Activated T-cell treated with anti-CD3 and anti-CD28 coated beads, Interleukin-2, amount 50 U/mL, for 4 hours (primary cell): ENCODE measurements around the gene PTPRA. TPM values are rescaled to one million over a fixed set of nuclear protein-coding genes. Genes with fewer than 3 reads are reported as not detected.
"Not testable (repeated sequence)": the region's sequence is repeated elsewhere in the genome, so short reads cannot be mapped to it uniquely, and the experiment has no call there.

Experiments
- ATAC-seq, 2 donors: fragments of 200-7000 bp; cut with Tn5 transposase; one replicate each; pipeline ENCODE4 v1.10.0; 2021
- DNase-seq: peaks from one replicate; pipeline ENCODE4 v3.0.0-alpha.2; 2020
- H3K27me3 Mint-ChIP-seq: one replicate; pipeline ENCODE4 v1.8.0; 2021; ENCODE audit warnings: low read depth, mixed read lengths
- H3K36me3 Mint-ChIP-seq: one replicate; pipeline ENCODE4 v1.8.0; 2022; ENCODE audit warnings: mixed read lengths; ENCODE audit not compliant: insufficient read depth
- H3K4me1 Mint-ChIP-seq: one replicate; pipeline ENCODE4 v1.8.0; 2021; ENCODE audit warnings: low read depth, mixed read lengths
- H3K4me3 Mint-ChIP-seq: one replicate; pipeline ENCODE4 v1.8.0; 2021; ENCODE audit warnings: mild to moderate bottlenecking, moderate library complexity, mixed read lengths
- H3K9me3 Mint-ChIP-seq: one replicate; pipeline ENCODE4 v1.8.0; 2021; ENCODE audit warnings: mixed read lengths
- total RNA-seq, 3 donors: library from RNA; stranded (reverse); gene quantifications; one replicate each; pipeline ENCODE4 v1.2.1, GENCODE V29; 2021

PTPRA gene
- total RNA-seq, 3 donors from 2014 or later = 28.2 to 34.5 (median 32.3) TPM

- peaks cover 3% of the 10 kb centered on the region for H3K27me3 Mint-ChIP-seq
- no peak overlapping the region for H3K4me3 Mint-ChIP-seq
- no peaks in the 10 kb centered on the region for H3K36me3 Mint-ChIP-seq
- ATAC-seq = no peak
- peaks cover 27% of the 10 kb centered on the region for H3K4me1 Mint-ChIP-seq
- no peaks in the 10 kb centered on the region for H3K9me3 Mint-ChIP-seq
- DNase-seq = no peak
Observed at GRCh38 chr20:3074812-3075211, 201.5 kb downstream of the PTPRA start.

GRCh38 chr20:3075315-3075714 is 202.0 kb downstream of the PTPRA start:
- H3K4me3 Mint-ChIP-seq, ATAC-seq: not testable (repeated sequence)

GRCh38 chr20:3077618-3078134 is 204.4 kb downstream of the PTPRA start:
- DNase-seq (no peak), ATAC-seq (peak; percentile 25 to 31)
- Mint-ChIP-seq H3K4me1 (peaks cover 17% of the 10 kb centered on the region), H3K27me3 (peaks cover 25% of the 10 kb centered on the region), H3K4me3 (peak overlapping the region; percentile 19), H3K36me3 (no peaks in the 10 kb centered on the region), H3K9me3 (no peaks in the 10 kb centered on the region)

More at GRCh38 chr20:3075315-3075714, 202.0 kb downstream of the PTPRA start:
- not testable (repeated sequence) for DNase-seq, H3K36me3 Mint-ChIP-seq, H3K27me3 Mint-ChIP-seq, H3K9me3 Mint-ChIP-seq
- H3K4me1 Mint-ChIP-seq = peaks cover 27% of the 10 kb centered on the region

GRCh38 chr20:3080939-3081388 is 207.7 kb downstream of the PTPRA start:
- ATAC-seq (no peak), DNase-seq (no peak)
- H3K36me3 Mint-ChIP-seq = no peaks in the 10 kb centered on the region
- peaks cover 21% of the 10 kb centered on the region for H3K4me1 Mint-ChIP-seq
- no peaks in the 10 kb centered on the region for H3K9me3 Mint-ChIP-seq
- H3K27me3 Mint-ChIP-seq = peaks cover 42% of the 10 kb centered on the region
- no peak overlapping the region for H3K4me3 Mint-ChIP-seq

- no peaks in the 10 kb centered on the region for H3K36me3 Mint-ChIP-seq
- DNase-seq (no peak), ATAC-seq (no peak)
- peaks cover 21% of the 10 kb centered on the region for H3K4me1 Mint-ChIP-seq
- H3K4me3 Mint-ChIP-seq = no peak overlapping the region
- no peaks in the 10 kb centered on the region for H3K9me3 Mint-ChIP-seq
- H3K27me3 Mint-ChIP-seq = peaks cover 43% of the 10 kb centered on the region
Observed at GRCh38 chr20:3081641-3082040, 208.4 kb downstream of the PTPRA start.

- no peaks in the 10 kb centered on the region for H3K36me3 Mint-ChIP-seq
- peaks cover 43% of the 10 kb centered on the region for H3K27me3 Mint-ChIP-seq
- peak; percentile 55 to 59 for ATAC-seq
- peak overlapping the region; percentile 67 for H3K4me3 Mint-ChIP-seq
- no peaks in the 10 kb centered on the region for H3K9me3 Mint-ChIP-seq
- no peak for DNase-seq
- H3K4me1 Mint-ChIP-seq = peaks cover 16% of the 10 kb centered on the region
Observed at GRCh38 chr20:3082306-3082951, 209.1 kb downstream of the PTPRA start.

- H3K27me3 Mint-ChIP-seq = peaks cover 43% of the 10 kb centered on the region
- no peaks in the 10 kb centered on the region for H3K36me3 Mint-ChIP-seq
- DNase-seq = no peak
- H3K4me3 Mint-ChIP-seq = no peak overlapping the region
- H3K9me3 Mint-ChIP-seq = no peaks in the 10 kb centered on the region
- peaks cover 10% of the 10 kb centered on the region for H3K4me1 Mint-ChIP-seq
- ATAC-seq = peak; percentile 37 to 49
Observed at GRCh38 chr20:3082955-3083952, 210.0 kb downstream of the PTPRA start.

- H3K4me3 Mint-ChIP-seq = no peak within 1 kb of the TSS
- H3K36me3 Mint-ChIP-seq = no peaks in the 10 kb centered on the region
- no peaks in the 10 kb centered on the region for H3K9me3 Mint-ChIP-seq
- H3K4me1 Mint-ChIP-seq = peaks cover 10% of the 10 kb centered on the region
- DNase-seq (no peak), ATAC-seq (no peak)
- H3K27me3 Mint-ChIP-seq = peaks cover 43% of the 10 kb centered on the region
Observed at GRCh38 chr20:3084283-3084985, 211.2 kb downstream of the PTPRA start, which contains the start of gene AVP. TSS of gene AVP (minus strand) at chr20:3084724. CDS start at chr20:3084674, 50 bp downstream.

- H3K27me3 Mint-ChIP-seq = peaks cover 46% of the 10 kb centered on the region
- no peak overlapping the region for H3K4me3 Mint-ChIP-seq
- ATAC-seq (no peak), DNase-seq (no peak)
- no peaks in the 10 kb centered on the region for H3K36me3 Mint-ChIP-seq
- no peaks in the 10 kb centered on the region for H3K9me3 Mint-ChIP-seq
- peaks cover 10% of the 10 kb centered on the region for H3K4me1 Mint-ChIP-seq
Observed at GRCh38 chr20:3084986-3085360, 211.7 kb downstream of the PTPRA start.

GRCh38 chr20:3085571-3086072 is 212.3 kb downstream of the PTPRA start:
- ATAC-seq (no peak), DNase-seq (no peak)
- H3K36me3 Mint-ChIP-seq = no peaks in the 10 kb centered on the region
- peaks cover 13% of the 10 kb centered on the region for H3K4me1 Mint-ChIP-seq
- H3K9me3 Mint-ChIP-seq = no peaks in the 10 kb centered on the region
- H3K4me3 Mint-ChIP-seq = no peak overlapping the region
- H3K27me3 Mint-ChIP-seq = peaks cover 44% of the 10 kb centered on the region

- no peaks in the 10 kb centered on the region for H3K36me3 Mint-ChIP-seq
- no peaks in the 10 kb centered on the region for H3K9me3 Mint-ChIP-seq
- H3K4me3 Mint-ChIP-seq = no peak overlapping the region
- H3K4me1 Mint-ChIP-seq = peaks cover 14% of the 10 kb centered on the region
- no peak for ATAC-seq
- H3K27me3 Mint-ChIP-seq = peaks cover 39% of the 10 kb centered on the region
- DNase-seq = no peak
Observed at GRCh38 chr20:3088031-3088430, 214.8 kb downstream of the PTPRA start.
